GM23338 (cell line): ENCODE results near the gene TMEM213.

ENCODE experiments used
- CREB1 ChIP-seq: fragments of 250-450 bp; sonication (Bioruptor Pico); IDR thresholded peaks from 2 replicates; pipeline ENCODE4 v1.5.0; 2020; ENCODE audit warnings: low read depth, mild to moderate bottlenecking, moderate library complexity
- CTCF ChIP-seq, 2 experiments: fragments of 200-600 bp in 1 of 2; sonication (generic) in 1 of 2; conservative IDR thresholded peaks; 2 replicates each; pipeline versions ENCODE4 v1.5.1 to v1.6.1; 2016 to 2017; ENCODE audit warnings: antibody characterized with exemption in 2 of 2, low read depth in 2 of 2, mild to moderate bottlenecking in 2 of 2, moderate library complexity in 1 of 2
- JUNB ChIP-seq: IDR thresholded peaks from one replicate; pipeline ENCODE4 v1.6.1; 2016; ENCODE audit warnings: antibody characterized with exemption; ENCODE audit not compliant: unreplicated experiment
- REST ChIP-seq: IDR thresholded peaks from one replicate; pipeline ENCODE4 v1.6.1; 2018; ENCODE audit warnings: antibody characterized with exemption; ENCODE audit not compliant: unreplicated experiment

GRCh38 chr7:138801256-138801655 is 3.5 kb downstream of the TMEM213 start:
- no peak for TF ChIP-seq CTCF (conservative IDR thresholded peaks at IDR 0.05; ENCODE audit: low read depth in 2 of 2)
- TF ChIP-seq REST: no peak
- TF ChIP-seq JUNB: no peak
- TF ChIP-seq CREB1 (CRISPR knock-in tag): no peak
